SU-DHL-6 (cell line): ENCODE results near the gene BRAT1.

Experiments
- H2AFZ ChIP-seq: fragments of 200-600 bp; sonication (generic); 2 replicates; pipeline ENCODE4 v1.6.1; 2014; ENCODE audit warnings: low read depth, mild to moderate bottlenecking, moderate library complexity, mixed read lengths, antibody characterized with exemption, low read length; ENCODE audit not compliant: severe bottlenecking
- H3F3A ChIP-seq: fragments of 200-600 bp; shearing (Covaris generic); 2 replicates; pipeline ENCODE4 v1.6.0; 2016; ENCODE audit warnings: antibody characterized with exemption, mild to moderate bottlenecking; ENCODE audit not compliant: insufficient read depth
- H3K27ac ChIP-seq: fragments of 200-600 bp; sonication (generic); 2 replicates; pipeline ENCODE4 v1.5.1; 2016; ENCODE audit warnings: low read depth, mild to moderate bottlenecking, low read length, moderate library complexity, mixed read lengths
- H3K27me3 ChIP-seq: fragments of 200-600 bp; sonication (generic), shearing (Covaris generic); 2 replicates; pipeline ENCODE4 v1.6.0; 2014; ENCODE audit warnings: mild to moderate bottlenecking, low read length
- H3K36me3 ChIP-seq: fragments of 200-600 bp; sonication (generic); 2 replicates; pipeline ENCODE4 v1.6.1; 2014; ENCODE audit warnings: mild to moderate bottlenecking, low read length, mixed read lengths
- H3K4me2 ChIP-seq: fragments of 300-600, 200-600 bp; shearing (Covaris generic), sonication (generic); 2 replicates; pipeline ENCODE4 v1.6.0; 2014; ENCODE audit warnings: low read length, low read depth, mild to moderate bottlenecking; ENCODE audit not compliant: poor library complexity, severe bottlenecking
- H3K4me3 ChIP-seq: fragments of 200-600 bp; sonication (generic); 2 replicates; pipeline ENCODE4 v1.5.1; 2014; ENCODE audit warnings: antibody characterized with exemption, low read length, mild to moderate bottlenecking, mixed read lengths; ENCODE audit not compliant: insufficient read depth, poor library complexity, severe bottlenecking
- H3K79me2 ChIP-seq: fragments of 200-600 bp; sonication (generic); 2 replicates; pipeline ENCODE4 v1.6.1; 2014; ENCODE audit warnings: mild to moderate bottlenecking, low read length, moderate library complexity; ENCODE audit not compliant: insufficient read depth
- H3K9ac ChIP-seq: fragments of 200-600 bp; sonication (generic); 2 replicates; pipeline ENCODE4 v1.7.0; 2014; ENCODE audit warnings: mild to moderate bottlenecking, low read length
- H3K9me2 ChIP-seq: fragments of 200-600 bp; sonication (generic); replicated peaks from 2 replicates; pipeline ENCODE4 v1.6.1; 2014; ENCODE audit warnings: low read length; ENCODE audit not compliant: insufficient read depth
- H3K9me3 ChIP-seq: fragments of 200-600 bp; sonication (generic); 2 replicates; pipeline ENCODE4 v1.6.1; 2014; ENCODE audit warnings: low read length, mixed read lengths; ENCODE audit not compliant: insufficient read depth
- H4K20me1 ChIP-seq: fragments of 200-600 bp; sonication (generic); 2 replicates; pipeline ENCODE4 v1.6.1; 2014; ENCODE audit warnings: low read depth, mild to moderate bottlenecking, antibody characterized with exemption, low read length, moderate library complexity, mixed read lengths
- CTCF ChIP-seq: fragments of 200-600 bp; sonication (generic); IDR thresholded peaks from one replicate; pipeline ENCODE4 v1.5.1; 2017; ENCODE audit warnings: antibody characterized with exemption, mild to moderate bottlenecking, low read length, moderate library complexity; ENCODE audit not compliant: insufficient read depth, poor library complexity, severe bottlenecking
- EZH2phosphoT487 ChIP-seq: fragments of 200-600 bp; sonication (generic), shearing (Covaris generic); conservative IDR thresholded peaks from 2 replicates; pipeline ENCODE4 v1.6.1; 2018; ENCODE audit warnings: mild to moderate bottlenecking, antibody characterized with exemption, low read length, moderate library complexity, mixed read lengths

The BRAT1 gene

GRCh38 chr7:2587134-2587533 lies 31.8 kb upstream of the BRAT1 start:
- Histone ChIP-seq H3K27me3 (no peaks in the 10 kb centered on the region), H3K4me3 (no peak overlapping the region), H3K79me2 (no peaks in the 10 kb centered on the region), H4K20me1 (no peaks in the 10 kb centered on the region), H3F3A (no peaks in the 10 kb centered on the region), H3K9me2 (no peaks in the 10 kb centered on the region), H3K4me2 (no peak overlapping the region), H2AFZ (no peak overlapping the region), H3K36me3 (no peaks in the 10 kb centered on the region), H3K9ac (no peak overlapping the region), H3K27ac (no peak overlapping the region), H3K9me3 (no peaks in the 10 kb centered on the region)
- TF ChIP-seq EZH2phosphoT487 (no peak), CTCF (no peak)

GRCh38 chr7:2586326-2587020 lies 31.1 kb upstream of the BRAT1 start:
- no peak overlapping the region for H3K27ac ChIP-seq
- no peak overlapping the region for H2AFZ ChIP-seq
- H3K27me3 ChIP-seq, result no peaks in the 10 kb centered on the region
- no peaks in the 10 kb centered on the region for H4K20me1 ChIP-seq
- H3F3A ChIP-seq, result no peaks in the 10 kb centered on the region
- H3K79me2 ChIP-seq, result no peaks in the 10 kb centered on the region
- no peak overlapping the region for H3K4me2 ChIP-seq
- no peaks in the 10 kb centered on the region for H3K36me3 ChIP-seq
- no peaks in the 10 kb centered on the region for H3K9me2 ChIP-seq
- no peaks in the 10 kb centered on the region for H3K9me3 ChIP-seq
- H3K4me3 ChIP-seq, result no peak overlapping the region
- no peak for TF ChIP-seq CTCF
- no peak for TF ChIP-seq EZH2phosphoT487
- H3K9ac ChIP-seq, result no peak overlapping the region

GRCh38 chr7:2585446-2585845 lies 30.1 kb upstream of the BRAT1 start:
- H3F3A ChIP-seq, result no peaks in the 10 kb centered on the region
- H3K36me3 ChIP-seq, result no peaks in the 10 kb centered on the region
- no peak overlapping the region for H2AFZ ChIP-seq
- H3K27ac ChIP-seq, result no peak overlapping the region
- H3K4me2 ChIP-seq, result no peak overlapping the region
- H3K9ac ChIP-seq, result no peak overlapping the region
- H3K4me3 ChIP-seq, result no peak overlapping the region
- H3K27me3 ChIP-seq, result no peaks in the 10 kb centered on the region
- TF ChIP-seq EZH2phosphoT487 (no peak), CTCF (no peak)
- no peaks in the 10 kb centered on the region for H3K9me3 ChIP-seq
- no peaks in the 10 kb centered on the region for H4K20me1 ChIP-seq
- H3K79me2 ChIP-seq, result no peaks in the 10 kb centered on the region
- no peaks in the 10 kb centered on the region for H3K9me2 ChIP-seq
